ELR (cell line): Measurements from ENCODE around the gene ZNF197.
"Not testable (repeated sequence)": the region's sequence is repeated elsewhere in the genome, so short reads cannot be mapped to it uniquely, and the experiment has no call there.

Source experiments
- DNase-seq: peaks from one replicate; pipeline ENCODE4 v3.0.0-alpha.2; 2015; ENCODE audit warnings: low read depth

ZNF197 gene

GRCh38 chr3:44665173-44665572 lies 40.3 kb downstream of the ZNF197 start:
- DNase-seq: no peak

- no peak for DNase-seq
Observed at GRCh38 chr3:44666346-44666745, 41.5 kb downstream of the ZNF197 start.

GRCh38 chr3:44669760-44670159 lies 44.9 kb downstream of the ZNF197 start:
- DNase-seq: no peak

GRCh38 chr3:44673466-44673865 lies 48.6 kb downstream of the ZNF197 start:
- not testable (repeated sequence) for DNase-seq

GRCh38 chr3:44674211-44674610 lies 49.4 kb downstream of the ZNF197 start:
- peak; percentile 11 for DNase-seq

GRCh38 chr3:44678480-44679116 lies 53.8 kb downstream of the ZNF197 start:
- DNase-seq: no peak

GRCh38 chr3:44680921-44681455 lies 56.2 kb downstream of the ZNF197 start:
- peak; percentile 16 for DNase-seq

GRCh38 chr3:44682182-44682896 lies 57.5 kb downstream of the ZNF197 start:
- DNase-seq: peak; percentile 82

- DNase-seq: peak; percentile 41
Observed at GRCh38 chr3:44685128-44685800, 60.4 kb downstream of the ZNF197 start.

- no peak for DNase-seq
Observed at GRCh38 chr3:44687898-44688297, 63.1 kb downstream of the ZNF197 start.
